ENCODE data around the gene NFASC.
A peak's percentile ranks its signal among the peaks of the same experiment; 100 is the strongest.

Gene NFASC

DNA sequence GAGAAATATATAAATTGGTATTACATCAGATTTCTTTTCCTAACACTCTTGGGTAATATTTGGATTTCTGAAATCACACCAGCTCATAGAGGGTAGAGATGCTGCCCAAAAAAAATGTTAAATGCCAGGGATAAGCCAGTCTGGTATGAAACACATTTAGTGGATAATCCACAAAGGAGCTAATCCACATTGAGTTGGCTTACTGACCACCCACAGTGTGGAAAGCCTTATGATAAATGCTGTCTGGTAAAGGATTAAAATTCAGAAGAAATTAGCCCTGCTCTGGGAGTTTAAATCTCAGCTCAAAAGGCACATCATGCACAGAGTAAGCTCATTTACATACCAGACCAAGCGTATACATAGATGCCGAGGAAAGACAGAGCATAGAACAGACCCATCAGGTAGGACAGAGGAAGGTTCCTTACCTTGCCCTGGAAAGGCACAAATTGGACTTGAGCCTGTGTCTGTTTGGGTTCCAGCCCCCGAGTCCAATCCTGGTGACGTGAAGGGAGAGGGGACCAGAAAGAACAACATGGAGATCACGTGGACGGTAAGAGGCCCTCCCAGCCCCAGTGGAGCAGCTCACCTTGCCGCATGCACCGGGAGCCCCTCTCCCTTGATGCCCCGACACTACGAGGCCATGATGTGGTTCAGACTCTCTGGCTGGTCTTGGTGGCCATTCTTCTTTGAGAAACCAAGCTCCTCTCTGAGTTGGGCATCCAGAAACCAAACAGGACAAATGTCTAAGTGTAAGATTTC, 109.4 kb downstream of the NFASC start:
- Mint-ChIP-seq H3K4me1 (ENCODE audit: low read depth) (peaks cover 8% of the 10 kb centered on the region), H3K9me3 (no peaks in the 10 kb centered on the region), H3K27me3 (peaks cover 15% of the 10 kb centered on the region), H3K36me3 (ENCODE audit: low read depth) (no peaks in the 10 kb centered on the region), H3K27ac (no peak overlapping the region), H3K4me3 (no peak overlapping the region)

DNA sequence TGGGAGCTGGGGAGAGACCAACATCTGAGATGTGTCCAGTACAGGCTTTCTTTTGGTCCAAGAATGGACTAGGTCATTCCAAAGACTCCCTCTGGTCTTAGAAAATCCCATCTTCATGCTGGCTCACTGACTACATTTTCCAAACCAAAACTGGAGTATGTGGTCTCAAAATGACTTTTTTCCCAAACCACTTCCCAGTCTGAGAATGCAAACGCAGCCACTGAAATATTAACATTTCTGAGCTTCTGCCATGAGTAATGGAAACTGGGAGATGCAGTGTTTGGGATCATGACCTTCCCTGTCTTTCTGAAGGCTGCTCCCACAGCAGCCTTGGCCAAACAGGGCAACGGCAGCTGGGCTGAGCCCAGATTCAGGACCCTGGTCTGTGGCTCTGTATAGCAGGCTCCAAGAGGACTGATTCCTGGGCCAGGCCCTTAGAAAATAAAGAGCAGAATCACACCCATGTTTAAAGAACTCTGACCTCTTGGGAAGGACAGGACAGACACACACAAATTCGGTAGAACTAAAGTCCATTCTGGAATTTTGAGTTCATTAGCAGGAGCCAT, 110.3 kb downstream of the NFASC start:
- Mint-ChIP-seq H3K36me3 (ENCODE audit: low read depth) (no peaks in the 10 kb centered on the region), H3K27me3 (peaks cover 15% of the 10 kb centered on the region), H3K27ac (no peak overlapping the region), H3K4me1 (ENCODE audit: low read depth) (peaks cover 8% of the 10 kb centered on the region), H3K4me3 (no peak overlapping the region), H3K9me3 (no peaks in the 10 kb centered on the region)

DNA sequence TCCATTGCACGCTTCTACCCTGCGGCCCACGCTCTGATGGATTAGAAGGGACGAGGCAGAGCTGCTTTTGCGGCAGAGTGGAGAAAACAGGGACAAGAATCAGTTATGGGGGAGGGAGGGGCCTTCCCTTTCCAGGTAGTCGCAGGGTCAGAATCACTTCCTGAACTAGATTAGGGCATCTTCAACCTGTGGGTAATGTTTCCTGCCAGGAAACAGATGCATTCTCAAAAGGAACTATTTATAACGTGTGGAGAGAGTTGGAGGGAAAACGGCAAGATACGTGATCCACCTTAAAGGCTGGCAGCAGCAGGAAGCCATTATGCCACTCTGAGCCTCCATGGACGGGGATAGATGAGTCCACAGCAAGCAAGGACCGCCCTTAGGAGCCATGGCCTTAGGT, 112.5 kb downstream of the NFASC start:
- H3K9me3 Mint-ChIP-seq, result no peaks in the 10 kb centered on the region
- no peaks in the 10 kb centered on the region for H3K36me3 Mint-ChIP-seq (ENCODE audit: low read depth)
- H3K27me3 Mint-ChIP-seq, result peaks cover 15% of the 10 kb centered on the region
- peaks cover 3% of the 10 kb centered on the region for H3K4me1 Mint-ChIP-seq (ENCODE audit: low read depth)
- no peak overlapping the region for H3K4me3 Mint-ChIP-seq
- H3K27ac Mint-ChIP-seq, result no peak overlapping the region

- H3K36me3 Mint-ChIP-seq (ENCODE audit: low read depth), result no peaks in the 10 kb centered on the region
- H3K9me3 Mint-ChIP-seq, result no peaks in the 10 kb centered on the region
- peaks cover 3% of the 10 kb centered on the region for H3K4me1 Mint-ChIP-seq (ENCODE audit: low read depth)
- H3K4me3 Mint-ChIP-seq, result no peak overlapping the region
- H3K27me3 Mint-ChIP-seq, result peaks cover 15% of the 10 kb centered on the region
- H3K27ac Mint-ChIP-seq, result no peak overlapping the region
Measured at GRCh38 chr1:204983881-204984280, 113.2 kb downstream of the NFASC start.

DNA sequence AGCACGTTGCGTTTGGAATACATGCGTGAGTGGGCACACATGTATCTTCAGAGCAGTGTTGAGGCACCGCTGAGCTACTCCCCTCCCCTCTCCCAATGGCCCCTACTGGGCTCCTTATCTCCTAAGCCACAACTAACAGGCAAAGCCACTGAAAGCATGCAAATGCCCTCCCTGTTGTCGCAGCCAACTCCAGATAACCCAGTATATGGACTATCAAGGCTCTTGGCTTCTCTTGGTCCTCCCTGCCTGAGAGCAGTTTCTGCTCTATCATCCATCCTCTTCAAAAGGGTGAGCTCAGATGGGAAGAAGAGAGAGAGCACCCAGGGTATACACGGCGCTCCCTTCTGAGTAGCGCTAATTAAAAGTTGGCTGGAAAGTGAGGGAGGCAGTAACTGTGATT, 113.8 kb downstream of the NFASC start:
- Mint-ChIP-seq H3K27ac (no peak overlapping the region), H3K4me1 (ENCODE audit: low read depth) (peaks cover 3% of the 10 kb centered on the region), H3K27me3 (peaks cover 15% of the 10 kb centered on the region), H3K4me3 (no peak overlapping the region), H3K36me3 (ENCODE audit: low read depth) (no peaks in the 10 kb centered on the region), H3K9me3 (no peaks in the 10 kb centered on the region)

DNA sequence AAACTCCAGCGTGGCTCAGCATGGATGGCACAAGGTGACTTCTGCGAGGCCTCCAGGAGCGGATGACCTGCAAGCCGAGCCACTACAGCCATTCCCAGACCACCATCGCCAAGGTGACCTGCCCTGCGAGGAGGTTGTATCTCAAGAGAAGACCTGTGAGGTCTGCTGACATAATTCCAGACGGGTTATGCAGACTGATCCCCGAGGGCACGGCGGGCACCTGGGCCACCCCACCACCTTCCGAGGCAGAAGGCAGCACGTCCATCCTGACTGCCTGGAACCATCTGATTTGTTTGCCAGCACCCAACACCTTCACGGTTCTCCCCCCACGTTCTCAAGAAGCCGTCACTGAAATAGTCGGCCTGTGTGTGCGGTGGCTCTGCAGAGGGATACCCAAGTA, 115.5 kb downstream of the NFASC start:
- Mint-ChIP-seq H3K36me3 (ENCODE audit: low read depth) (no peaks in the 10 kb centered on the region), H3K27me3 (peaks cover 15% of the 10 kb centered on the region), H3K9me3 (no peaks in the 10 kb centered on the region), H3K4me1 (ENCODE audit: low read depth) (peaks cover 3% of the 10 kb centered on the region), H3K27ac (no peak overlapping the region), H3K4me3 (no peak overlapping the region)

DNA sequence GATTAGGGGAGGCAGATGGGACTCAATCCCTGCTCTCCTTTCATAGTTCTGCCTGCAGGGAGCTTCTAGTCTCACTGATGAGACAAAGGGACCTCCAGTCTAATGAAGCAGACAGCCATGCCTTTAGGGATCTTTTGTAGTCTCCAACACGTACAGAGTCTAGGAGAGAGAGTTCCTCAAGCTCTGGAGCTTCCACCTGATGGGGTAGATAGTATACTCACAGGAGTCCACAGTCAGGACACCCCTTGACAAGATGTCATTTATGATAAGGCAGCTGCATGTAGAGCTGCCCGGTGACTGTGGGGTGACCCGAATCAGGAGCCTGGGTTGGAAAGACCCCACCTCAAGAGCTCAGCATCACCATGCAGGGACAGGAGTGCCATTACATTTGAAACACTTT, 117.0 kb downstream of the NFASC start:
- Mint-ChIP-seq H3K27me3 (peaks cover 3% of the 10 kb centered on the region), H3K9me3 (no peaks in the 10 kb centered on the region), H3K4me3 (no peak overlapping the region), H3K27ac (no peak overlapping the region), H3K36me3 (ENCODE audit: low read depth) (no peaks in the 10 kb centered on the region), H3K4me1 (ENCODE audit: low read depth) (peaks cover 12% of the 10 kb centered on the region)

DNA sequence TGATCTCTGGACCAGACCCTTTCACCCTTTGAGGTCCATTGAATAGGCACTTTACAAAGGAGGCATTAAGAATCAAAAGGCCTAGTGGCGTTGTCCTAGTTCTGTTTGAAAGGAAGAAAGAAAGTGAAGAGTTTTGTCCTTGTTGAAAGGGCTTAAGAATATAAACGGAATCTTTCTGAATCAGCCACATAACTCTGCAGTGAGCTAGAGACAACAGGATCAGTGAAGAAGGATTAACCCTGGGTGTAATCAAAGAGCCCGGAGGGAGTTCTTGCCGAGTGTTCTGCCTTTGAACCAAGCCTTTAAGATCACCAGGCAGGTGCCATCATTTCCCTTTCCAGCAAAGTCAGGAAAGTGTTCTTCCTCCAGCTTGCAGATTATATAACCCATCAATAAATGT, 117.5 kb downstream of the NFASC start:
- no peaks in the 10 kb centered on the region for H3K9me3 Mint-ChIP-seq
- H3K4me3 Mint-ChIP-seq, result no peak overlapping the region
- H3K27me3 Mint-ChIP-seq, result no peaks in the 10 kb centered on the region
- H3K36me3 Mint-ChIP-seq (ENCODE audit: low read depth), result no peaks in the 10 kb centered on the region
- H3K4me1 Mint-ChIP-seq (ENCODE audit: low read depth), result peaks cover 15% of the 10 kb centered on the region
- H3K27ac Mint-ChIP-seq, result no peak overlapping the region

DNA sequence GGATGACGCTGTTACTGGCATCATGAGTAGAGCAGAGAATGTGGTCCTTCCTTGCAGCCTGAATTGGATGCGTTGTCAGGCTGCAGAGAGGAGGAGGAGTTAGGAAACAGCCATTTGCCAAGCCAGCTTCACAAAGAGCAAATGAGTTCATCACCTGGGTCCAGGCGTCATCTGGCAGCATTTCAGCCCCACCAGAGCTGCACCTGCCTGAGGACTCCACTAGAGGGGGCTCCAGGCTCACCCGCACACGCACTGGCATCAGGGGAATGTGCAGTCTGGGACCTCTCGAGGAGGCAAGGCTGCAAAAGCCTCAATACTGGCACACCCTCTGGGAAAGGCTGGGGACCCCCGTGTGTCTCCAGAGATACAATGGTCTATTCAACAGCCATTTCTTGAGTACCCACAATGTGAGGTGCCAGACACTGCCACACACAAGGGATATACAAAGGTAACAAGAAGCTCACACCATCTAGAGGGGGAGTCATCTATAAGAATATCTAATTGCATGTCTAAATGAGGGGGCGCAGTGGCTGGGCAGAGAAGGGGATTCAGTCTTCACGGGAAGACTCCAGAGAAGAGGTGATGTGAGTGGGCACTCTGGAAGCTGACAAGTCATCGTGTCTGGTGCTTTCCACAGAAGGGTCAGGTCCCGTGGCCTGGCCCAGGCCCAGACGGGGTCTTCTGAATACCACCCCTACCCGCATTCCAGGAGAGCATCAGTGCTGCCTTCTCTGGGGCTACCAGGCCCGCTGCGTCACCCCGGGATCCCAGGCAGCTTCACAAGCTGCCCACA, 118.8 kb downstream of the NFASC start:
- H3K4me3 Mint-ChIP-seq, result no peak overlapping the region
- H3K9me3 Mint-ChIP-seq, result no peaks in the 10 kb centered on the region
- H3K27ac Mint-ChIP-seq, result no peak overlapping the region
- H3K36me3 Mint-ChIP-seq (ENCODE audit: low read depth), result no peaks in the 10 kb centered on the region
- H3K27me3 Mint-ChIP-seq, result no peaks in the 10 kb centered on the region
- peaks cover 14% of the 10 kb centered on the region for H3K4me1 Mint-ChIP-seq (ENCODE audit: low read depth)

DNA sequence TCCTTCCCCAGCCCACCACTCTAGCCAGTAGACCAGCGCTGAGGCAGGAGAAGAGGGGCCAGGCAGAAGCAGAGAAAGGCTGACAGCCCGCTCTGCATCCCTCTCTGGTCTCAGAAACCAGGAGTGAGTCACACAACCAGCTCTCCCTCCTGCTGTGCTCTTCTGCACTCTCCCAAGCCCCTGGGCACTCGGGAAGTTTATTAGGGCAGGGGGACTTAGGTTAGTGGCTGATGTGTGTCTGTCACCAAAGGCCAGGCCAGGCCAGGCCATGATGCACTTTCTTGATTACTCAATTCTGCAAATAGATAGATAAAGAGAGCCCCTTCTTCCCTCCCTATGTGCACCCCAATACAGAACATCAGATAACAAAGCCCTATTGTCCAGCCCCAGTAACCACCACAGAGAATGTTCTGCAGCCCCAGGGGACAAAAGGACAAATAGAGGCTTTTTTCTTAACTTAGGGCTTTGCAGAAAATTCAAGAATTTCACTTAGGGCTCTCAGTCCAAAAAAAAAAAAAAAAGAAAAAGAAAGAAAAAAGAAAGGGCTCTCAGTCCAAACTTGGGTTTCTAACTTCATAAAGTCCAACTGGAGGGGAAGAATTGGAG, 119.5 kb downstream of the NFASC start:
- H3K27me3 Mint-ChIP-seq, result no peaks in the 10 kb centered on the region
- H3K27ac Mint-ChIP-seq, result no peak overlapping the region
- no peaks in the 10 kb centered on the region for H3K9me3 Mint-ChIP-seq
- no peaks in the 10 kb centered on the region for H3K36me3 Mint-ChIP-seq (ENCODE audit: low read depth)
- no peak overlapping the region for H3K4me3 Mint-ChIP-seq
- H3K4me1 Mint-ChIP-seq (ENCODE audit: low read depth), result peaks cover 14% of the 10 kb centered on the region

DNA sequence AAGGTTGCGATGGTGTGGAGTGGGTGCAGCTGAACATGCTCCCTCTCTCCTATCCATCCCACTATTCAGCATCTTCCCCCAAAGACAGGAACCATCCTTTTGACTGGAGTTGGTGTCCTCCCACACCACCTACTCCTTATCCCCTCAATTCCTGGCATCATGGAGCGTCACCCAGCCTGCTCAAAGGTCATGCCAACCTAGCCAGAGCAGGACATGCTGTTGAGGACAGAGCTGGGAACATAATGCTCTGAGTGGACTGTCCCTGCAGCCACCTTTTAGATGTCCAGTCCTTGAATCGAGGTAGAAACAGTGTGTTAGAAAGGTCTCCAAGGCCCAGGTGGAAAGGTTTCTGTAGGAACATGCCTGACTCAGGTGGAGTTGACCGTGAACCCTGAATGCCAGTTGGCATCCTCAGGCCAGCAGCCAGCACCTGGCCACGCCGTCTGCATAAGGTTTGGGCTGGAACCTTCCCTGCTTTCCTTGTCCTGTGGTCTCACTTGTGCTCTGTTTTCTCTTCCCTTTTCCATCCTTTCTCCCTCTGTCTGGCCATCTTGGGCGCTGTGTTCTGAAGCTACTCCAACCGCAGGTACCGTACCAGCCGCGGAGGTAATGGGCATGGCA, 120.2 kb downstream of the NFASC start:
- H3K4me3 Mint-ChIP-seq, result no peak overlapping the region
- no peaks in the 10 kb centered on the region for H3K9me3 Mint-ChIP-seq
- peaks cover 14% of the 10 kb centered on the region for H3K4me1 Mint-ChIP-seq (ENCODE audit: low read depth)
- no peaks in the 10 kb centered on the region for H3K36me3 Mint-ChIP-seq (ENCODE audit: low read depth)
- H3K27ac Mint-ChIP-seq, result no peak overlapping the region
- no peaks in the 10 kb centered on the region for H3K27me3 Mint-ChIP-seq

DNA sequence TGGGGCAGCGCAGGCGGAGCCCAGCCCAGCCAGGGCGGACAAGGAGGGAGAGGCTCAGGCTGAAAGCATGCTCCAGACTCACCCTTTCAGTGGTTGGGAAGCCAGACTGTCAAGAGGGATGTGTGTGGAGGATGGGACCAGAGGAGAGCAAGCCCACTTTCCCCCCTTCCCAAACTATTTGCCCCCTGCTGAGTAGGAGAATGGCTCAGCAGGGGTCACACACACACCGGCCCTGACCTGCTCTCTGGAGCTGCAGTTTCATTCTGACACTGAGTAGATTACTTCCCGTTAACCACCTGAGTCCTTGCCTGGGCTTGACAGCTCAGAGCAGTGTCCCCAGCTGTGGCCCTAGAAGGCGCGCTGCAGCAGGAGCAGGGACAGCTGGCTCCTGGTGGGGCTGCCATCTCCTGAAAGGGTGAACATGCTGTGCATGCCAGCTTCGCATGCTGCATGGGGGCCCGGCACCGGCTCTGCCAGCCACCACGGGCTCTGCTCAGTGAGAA, 120.7 kb downstream of the NFASC start:
- H3K4me1 Mint-ChIP-seq (ENCODE audit: low read depth), result peaks cover 14% of the 10 kb centered on the region
- H3K9me3 Mint-ChIP-seq, result no peaks in the 10 kb centered on the region
- H3K27ac Mint-ChIP-seq, result no peak overlapping the region
- no peaks in the 10 kb centered on the region for H3K36me3 Mint-ChIP-seq (ENCODE audit: low read depth)
- no peak overlapping the region for H3K4me3 Mint-ChIP-seq
- H3K27me3 Mint-ChIP-seq, result no peaks in the 10 kb centered on the region

DNA sequence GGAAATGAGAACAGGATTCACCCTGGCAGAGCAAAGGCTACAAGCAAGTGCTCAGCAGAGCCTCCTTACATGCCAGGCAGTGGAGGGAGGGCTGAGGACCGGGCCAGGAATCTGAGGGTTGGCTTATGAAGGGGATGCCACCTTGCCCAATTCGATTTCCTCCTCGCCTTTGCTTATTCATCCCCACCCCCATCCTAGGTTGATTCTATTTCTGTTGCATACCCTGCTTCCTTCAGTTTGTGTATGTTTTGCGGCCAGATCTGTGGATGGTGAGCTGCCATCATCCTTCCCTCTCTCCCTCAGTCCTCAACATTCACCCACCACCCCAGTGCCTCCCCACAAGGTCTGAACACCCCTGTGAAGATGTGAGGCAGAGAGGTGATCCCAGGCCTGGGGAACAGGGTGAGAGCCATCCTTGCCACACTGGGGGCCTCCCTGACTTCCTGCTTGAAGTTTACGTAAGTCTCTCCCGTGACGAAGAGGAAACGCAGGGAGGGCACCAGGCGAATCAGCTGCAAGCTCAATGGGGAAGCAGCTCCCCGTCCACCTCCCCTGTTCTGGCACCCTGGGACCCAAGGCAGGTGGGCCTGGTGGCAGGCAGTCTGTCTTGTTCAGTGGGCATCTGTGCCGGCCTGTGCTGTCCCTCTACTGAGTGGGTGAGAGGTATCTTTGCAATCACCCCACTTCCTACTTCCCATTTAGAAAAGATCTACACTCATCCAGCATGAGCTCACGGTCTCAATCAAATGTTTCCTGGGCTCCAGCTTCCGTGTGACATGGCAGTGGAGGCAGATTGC, 121.7 kb downstream of the NFASC start:
- H3K9me3 Mint-ChIP-seq, result no peaks in the 10 kb centered on the region
- H3K27me3 Mint-ChIP-seq, result no peaks in the 10 kb centered on the region
- H3K36me3 Mint-ChIP-seq (ENCODE audit: low read depth), result no peaks in the 10 kb centered on the region
- H3K4me3 Mint-ChIP-seq, result no peak overlapping the region
- peaks cover 14% of the 10 kb centered on the region for H3K4me1 Mint-ChIP-seq (ENCODE audit: low read depth)
- peak overlapping the region; percentile 23 for H3K27ac Mint-ChIP-seq

GRCh38 chr1:204992998-204993314, 122.3 kb downstream of the NFASC start:
- Mint-ChIP-seq H3K27me3 (no peaks in the 10 kb centered on the region), H3K36me3 (ENCODE audit: low read depth) (no peaks in the 10 kb centered on the region), H3K4me1 (ENCODE audit: low read depth) (peaks cover 14% of the 10 kb centered on the region), H3K9me3 (no peaks in the 10 kb centered on the region), H3K27ac (peak overlapping the region; percentile 32), H3K4me3 (no peak overlapping the region)
